ENCODE results near the gene FAP. TPM values are rescaled to one million over a fixed set of nuclear protein-coding genes. Genes with fewer than 3 reads are reported as not detected.
A peak's percentile ranks its signal among the peaks of the same experiment; 100 is the strongest.

FAP gene
- total RNA-seq, 1 experiment from 2014 or later: 0.61 TPM

GRCh38 chr2:162184821-162185450 lies 58.3 kb downstream of the FAP start:
- no peaks in the 10 kb centered on the region for H3K9me3 Mint-ChIP-seq (ENCODE audit: low read depth, unreplicated experiment)
- H3K36me3 Mint-ChIP-seq (ENCODE audit: insufficient read depth, unreplicated experiment): no peaks in the 10 kb centered on the region
- DNase-seq: no peak
- no TSS peak for BruUV-seq (replicated peaks)
- peak overlapping the region; percentile 75 for H3K27ac Mint-ChIP-seq (ENCODE audit: unreplicated experiment)
- peaks cover 19% of the 10 kb centered on the region for H3K4me1 Mint-ChIP-seq (ENCODE audit: low read depth, unreplicated experiment)
- CTCF ChIA-PET: interaction anchor here (0.6 kb wide), 1 partner anchor 23 kb away, joined by 3 read pairs; no protein-coding TSS in a partner anchor
- TF ChIP-seq, protein P1, sequence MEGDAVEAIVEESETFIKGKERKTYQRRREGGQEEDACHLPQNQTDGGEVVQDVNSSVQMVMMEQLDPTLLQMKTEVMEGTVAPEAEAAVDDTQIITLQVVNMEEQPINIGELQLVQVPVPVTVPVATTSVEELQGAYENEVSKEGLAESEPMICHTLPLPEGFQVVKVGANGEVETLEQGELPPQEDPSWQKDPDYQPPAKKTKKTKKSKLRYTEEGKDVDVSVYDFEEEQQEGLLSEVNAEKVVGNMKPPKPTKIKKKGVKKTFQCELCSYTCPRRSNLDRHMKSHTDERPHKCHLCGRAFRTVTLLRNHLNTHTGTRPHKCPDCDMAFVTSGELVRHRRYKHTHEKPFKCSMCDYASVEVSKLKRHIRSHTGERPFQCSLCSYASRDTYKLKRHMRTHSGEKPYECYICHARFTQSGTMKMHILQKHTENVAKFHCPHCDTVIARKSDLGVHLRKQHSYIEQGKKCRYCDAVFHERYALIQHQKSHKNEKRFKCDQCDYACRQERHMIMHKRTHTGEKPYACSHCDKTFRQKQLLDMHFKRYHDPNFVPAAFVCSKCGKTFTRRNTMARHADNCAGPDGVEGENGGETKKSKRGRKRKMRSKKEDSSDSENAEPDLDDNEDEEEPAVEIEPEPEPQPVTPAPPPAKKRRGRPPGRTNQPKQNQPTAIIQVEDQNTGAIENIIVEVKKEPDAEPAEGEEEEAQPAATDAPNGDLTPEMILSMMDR (IDR thresholded peaks at IDR 0.05; ENCODE audit: unreplicated experiment): no peak
- no peak overlapping the region for H3K4me3 Mint-ChIP-seq (ENCODE audit: low read depth, unreplicated experiment)
- no peaks in the 10 kb centered on the region for H3K27me3 Mint-ChIP-seq (ENCODE audit: unreplicated experiment)
- intact Hi-C loops (cut with micrococcal nuclease; ENCODE audit: unreplicated experiment): no loop called here

DNA sequence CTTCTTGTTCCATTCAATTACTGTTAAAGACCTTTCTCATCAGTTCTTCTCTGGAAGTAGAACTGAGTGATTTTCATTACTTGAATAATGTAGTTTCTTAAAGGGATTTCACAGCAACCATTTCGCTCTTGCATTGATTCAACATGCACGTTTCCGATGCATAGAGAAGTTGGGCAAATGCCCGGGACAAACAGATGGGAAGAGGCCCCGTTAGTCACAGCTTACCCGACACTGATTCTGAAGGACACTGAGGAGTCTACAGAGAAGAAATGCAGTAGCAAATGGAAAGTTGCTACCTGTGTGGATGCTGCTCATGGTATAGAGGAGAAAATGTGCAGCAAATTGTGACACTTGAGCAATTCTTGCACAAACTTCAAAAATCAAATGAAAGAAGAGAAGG lies 58.9 kb downstream of the FAP start:
- peak overlapping the region; percentile 75 for H3K27ac Mint-ChIP-seq (ENCODE audit: unreplicated experiment)
- H3K4me1 Mint-ChIP-seq (ENCODE audit: low read depth, unreplicated experiment): peaks cover 19% of the 10 kb centered on the region
- DNase-seq: no peak
- no peaks in the 10 kb centered on the region for H3K36me3 Mint-ChIP-seq (ENCODE audit: insufficient read depth, unreplicated experiment)
- TF ChIP-seq, protein P1 (IDR thresholded peaks at IDR 0.05; ENCODE audit: unreplicated experiment): no peak
- no peaks in the 10 kb centered on the region for H3K27me3 Mint-ChIP-seq (ENCODE audit: unreplicated experiment)
- no TSS peak for BruUV-seq (replicated peaks)
- intact Hi-C loops (cut with micrococcal nuclease; ENCODE audit: unreplicated experiment): no loop called here
- no peaks in the 10 kb centered on the region for H3K9me3 Mint-ChIP-seq (ENCODE audit: low read depth, unreplicated experiment)
- CTCF ChIA-PET: interaction anchor here (0.6 kb wide), 1 partner anchor 23 kb away, joined by 3 read pairs; no protein-coding TSS in a partner anchor
- H3K4me3 Mint-ChIP-seq (ENCODE audit: low read depth, unreplicated experiment): no peak overlapping the region

DNA sequence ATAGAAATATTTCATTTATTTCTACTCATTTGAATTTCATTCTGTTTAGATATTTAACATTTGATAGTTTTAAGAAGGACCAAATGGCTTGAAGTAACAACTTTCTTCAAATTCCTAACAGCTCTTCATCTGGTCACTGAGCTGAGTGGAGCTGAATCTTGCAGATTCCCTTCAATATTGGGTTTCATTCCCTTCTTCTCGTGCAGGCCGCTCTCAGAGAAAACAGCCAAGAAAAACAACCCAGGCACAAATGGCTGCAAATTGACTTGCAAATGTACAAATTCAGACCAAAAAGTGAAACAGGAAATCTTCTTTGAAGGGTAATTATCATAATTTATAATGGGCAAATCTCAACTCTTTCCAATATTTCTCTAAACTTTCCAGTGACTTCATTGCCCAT lies 60.9 kb downstream of the FAP start:
- DNase-seq: no peak
- H3K4me1 Mint-ChIP-seq (ENCODE audit: low read depth, unreplicated experiment): peaks cover 19% of the 10 kb centered on the region
- H3K27me3 Mint-ChIP-seq (ENCODE audit: unreplicated experiment): no peaks in the 10 kb centered on the region
- intact Hi-C loops (cut with micrococcal nuclease; ENCODE audit: unreplicated experiment): no loop called here
- H3K27ac Mint-ChIP-seq (ENCODE audit: unreplicated experiment): no peak overlapping the region
- H3K4me3 Mint-ChIP-seq (ENCODE audit: low read depth, unreplicated experiment): no peak overlapping the region
- TF ChIP-seq, protein P1 (IDR thresholded peaks at IDR 0.05; ENCODE audit: unreplicated experiment): no peak
- no TSS peak for BruUV-seq (replicated peaks)
- CTCF ChIA-PET: no interaction called here
- H3K9me3 Mint-ChIP-seq (ENCODE audit: low read depth, unreplicated experiment): no peaks in the 10 kb centered on the region
- no peaks in the 10 kb centered on the region for H3K36me3 Mint-ChIP-seq (ENCODE audit: insufficient read depth, unreplicated experiment)

DNA sequence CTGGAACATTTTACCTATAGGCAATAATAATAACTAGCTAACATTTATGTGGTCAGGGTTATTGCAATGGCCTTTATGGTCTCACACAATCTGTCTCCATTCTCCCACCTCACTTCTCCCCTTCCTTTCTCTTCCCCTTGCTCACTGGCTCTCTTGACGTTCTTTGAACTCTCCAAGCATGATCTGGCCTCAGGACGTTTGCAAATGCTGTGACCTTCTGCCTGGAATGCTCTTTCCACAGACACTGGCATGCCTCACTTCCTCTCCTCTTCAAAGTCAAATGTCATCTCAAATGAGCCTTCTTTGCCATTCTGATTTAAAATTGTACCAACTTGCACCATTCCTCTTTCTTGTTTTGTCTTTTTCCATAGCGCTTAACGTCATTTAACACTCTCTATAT lies 65.9 kb downstream of the FAP start:
- Mint-ChIP-seq H3K9me3 (ENCODE audit: low read depth, unreplicated experiment) (no peaks in the 10 kb centered on the region), H3K36me3 (ENCODE audit: insufficient read depth, unreplicated experiment) (no peaks in the 10 kb centered on the region), H3K4me1 (ENCODE audit: low read depth, unreplicated experiment) (no peaks in the 10 kb centered on the region), H3K27me3 (ENCODE audit: unreplicated experiment) (no peaks in the 10 kb centered on the region), H3K27ac (ENCODE audit: unreplicated experiment) (no peak overlapping the region), H3K4me3 (ENCODE audit: low read depth, unreplicated experiment) (no peak overlapping the region)
- no TSS peak for BruUV-seq (replicated peaks)
- TF ChIP-seq, protein P1 (IDR thresholded peaks at IDR 0.05; ENCODE audit: unreplicated experiment): no peak
- no peak for DNase-seq
- CTCF ChIA-PET: no interaction called here
- intact Hi-C loops (cut with micrococcal nuclease; ENCODE audit: unreplicated experiment): no loop called here
